ENCODE data around the gene POLA1. TPM values are rescaled to one million over a fixed set of nuclear protein-coding genes. Genes with fewer than 3 reads are reported as not detected.

The POLA1 gene
- total and polyA plus RNA-seq, 2 experiments from 2014 or later, result 4.9 to 19.0 TPM

DNA sequence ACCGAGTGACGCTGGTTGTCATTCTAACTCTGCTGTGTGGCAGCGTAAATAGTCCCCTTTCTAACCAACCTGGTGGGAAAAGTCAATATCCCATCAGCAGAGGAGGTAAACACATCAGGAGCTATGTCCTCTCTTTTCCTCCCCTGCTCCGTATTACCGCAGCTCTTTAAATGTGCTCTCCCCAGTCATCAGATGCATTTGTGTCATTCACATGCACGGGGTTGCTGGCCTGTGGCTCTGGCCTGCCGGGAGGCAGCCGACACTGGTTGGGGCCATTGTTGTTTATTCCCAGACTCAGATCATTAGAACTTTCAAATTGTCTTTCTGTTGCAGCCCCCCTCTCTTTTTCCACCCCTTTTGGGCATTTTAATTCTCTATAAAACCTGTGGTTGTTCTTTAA, 300.2 kb downstream of the POLA1 start:
- Histone ChIP-seq H3K4me3 (no peak overlapping the region), H3K4me1 (ENCODE audit: insufficient read depth) (no peaks in the 10 kb centered on the region), H3K27ac (no peak overlapping the region), H3K9me3 (ENCODE audit: low read depth) (no peaks in the 10 kb centered on the region), H2AFZ (no peak overlapping the region), H3K27me3 (no peaks in the 10 kb centered on the region), H3K36me3 (replicated peaks; ENCODE audit: insufficient read depth, low read depth) (no peaks in the 10 kb centered on the region), H3K9me2 (replicated peaks; ENCODE audit: insufficient read depth) (no peaks in the 10 kb centered on the region), H3K79me2 (no peaks in the 10 kb centered on the region), H3K4me2 (no peak overlapping the region), H4K20me1 (ENCODE audit: insufficient read depth, poor library complexity, severe bottlenecking) (no peaks in the 10 kb centered on the region)
- 61% methylated on average over 8 of the region's 8 CpGs for WGBS (ENCODE audit: low lambda C conversion rate, missing lambda C conversion rate)
- no peak for DNase-seq (ENCODE audit: low spot score)
- TF ChIP-seq, protein P1, sequence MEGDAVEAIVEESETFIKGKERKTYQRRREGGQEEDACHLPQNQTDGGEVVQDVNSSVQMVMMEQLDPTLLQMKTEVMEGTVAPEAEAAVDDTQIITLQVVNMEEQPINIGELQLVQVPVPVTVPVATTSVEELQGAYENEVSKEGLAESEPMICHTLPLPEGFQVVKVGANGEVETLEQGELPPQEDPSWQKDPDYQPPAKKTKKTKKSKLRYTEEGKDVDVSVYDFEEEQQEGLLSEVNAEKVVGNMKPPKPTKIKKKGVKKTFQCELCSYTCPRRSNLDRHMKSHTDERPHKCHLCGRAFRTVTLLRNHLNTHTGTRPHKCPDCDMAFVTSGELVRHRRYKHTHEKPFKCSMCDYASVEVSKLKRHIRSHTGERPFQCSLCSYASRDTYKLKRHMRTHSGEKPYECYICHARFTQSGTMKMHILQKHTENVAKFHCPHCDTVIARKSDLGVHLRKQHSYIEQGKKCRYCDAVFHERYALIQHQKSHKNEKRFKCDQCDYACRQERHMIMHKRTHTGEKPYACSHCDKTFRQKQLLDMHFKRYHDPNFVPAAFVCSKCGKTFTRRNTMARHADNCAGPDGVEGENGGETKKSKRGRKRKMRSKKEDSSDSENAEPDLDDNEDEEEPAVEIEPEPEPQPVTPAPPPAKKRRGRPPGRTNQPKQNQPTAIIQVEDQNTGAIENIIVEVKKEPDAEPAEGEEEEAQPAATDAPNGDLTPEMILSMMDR (IDR thresholded peaks at IDR 0.05; ENCODE audit: poor library complexity), result no peak
- no peak for TF ChIP-seq EZH2phosphoT487 (IDR thresholded peaks at IDR 0.05; ENCODE audit: low read depth, severe bottlenecking, unreplicated experiment)
- TF ChIP-seq EZH2 (IDR thresholded peaks at IDR 0.05; ENCODE audit: borderline replicate concordance), result no peak

DNA sequence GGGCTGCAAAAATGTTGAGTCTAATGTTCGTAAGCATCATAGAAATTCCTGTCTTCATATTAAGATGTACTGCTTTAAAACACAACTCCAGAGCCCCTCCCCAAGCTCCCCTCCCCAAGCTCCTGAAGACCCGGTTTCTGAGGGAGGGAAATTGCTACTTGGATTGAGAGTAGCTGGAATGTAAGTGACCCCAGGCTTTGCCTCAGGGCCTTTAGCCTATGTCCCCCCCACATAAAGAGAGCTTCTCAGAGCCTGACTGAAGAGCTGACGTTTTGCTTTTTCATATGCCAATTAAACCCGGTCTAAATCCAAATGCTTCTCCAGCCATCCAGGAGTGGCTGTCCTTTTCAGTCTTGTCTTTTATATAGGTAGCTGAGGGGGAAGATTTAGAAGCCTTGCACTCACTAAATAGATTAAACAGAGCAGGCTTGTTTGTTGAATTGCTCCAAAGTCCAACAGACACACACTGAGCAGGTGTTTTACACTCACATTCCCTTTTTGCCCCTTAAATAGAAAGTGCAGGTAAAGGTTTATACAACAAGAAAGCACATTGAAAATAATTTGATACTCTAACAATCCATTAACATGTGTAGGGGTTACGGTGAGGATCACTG, 302.5 kb downstream of the POLA1 start:
- WGBS (ENCODE audit: low lambda C conversion rate, missing lambda C conversion rate), result 65% methylated on average over 5 of the region's 5 CpGs
- H3K36me3 ChIP-seq (replicated peaks; ENCODE audit: insufficient read depth, low read depth), result no peaks in the 10 kb centered on the region
- DNase-seq (ENCODE audit: low spot score), result no peak
- TF ChIP-seq, protein P1 (IDR thresholded peaks at IDR 0.05; ENCODE audit: poor library complexity), result no peak
- TF ChIP-seq EZH2 (IDR thresholded peaks at IDR 0.05; ENCODE audit: borderline replicate concordance), result no peak
- TF ChIP-seq EZH2phosphoT487 (IDR thresholded peaks at IDR 0.05; ENCODE audit: low read depth, severe bottlenecking, unreplicated experiment), result no peak
- H2AFZ ChIP-seq, result no peak overlapping the region
- H3K9me3 ChIP-seq (ENCODE audit: low read depth), result no peaks in the 10 kb centered on the region
- H3K27me3 ChIP-seq, result peaks cover 18% of the 10 kb centered on the region
- no peak overlapping the region for H3K4me3 ChIP-seq
- H4K20me1 ChIP-seq (ENCODE audit: insufficient read depth, poor library complexity, severe bottlenecking), result no peaks in the 10 kb centered on the region
- no peaks in the 10 kb centered on the region for H3K9me2 ChIP-seq (replicated peaks; ENCODE audit: insufficient read depth)
- H3K79me2 ChIP-seq, result no peaks in the 10 kb centered on the region
- H3K27ac ChIP-seq, result no peak overlapping the region
- no peaks in the 10 kb centered on the region for H3K4me1 ChIP-seq (ENCODE audit: insufficient read depth)
- H3K4me2 ChIP-seq, result peak overlapping the region; percentile 25

GRCh38 chrX:24999511-24999910, 305.8 kb downstream of the POLA1 start:
- no peaks in the 10 kb centered on the region for H4K20me1 ChIP-seq (ENCODE audit: insufficient read depth, poor library complexity, severe bottlenecking)
- H3K9me2 ChIP-seq (replicated peaks; ENCODE audit: insufficient read depth), result no peaks in the 10 kb centered on the region
- TF ChIP-seq EZH2 (IDR thresholded peaks at IDR 0.05; ENCODE audit: borderline replicate concordance) (no peak), EZH2phosphoT487 (IDR thresholded peaks at IDR 0.05; ENCODE audit: low read depth, severe bottlenecking, unreplicated experiment) (no peak)
- TF ChIP-seq, protein P1 (IDR thresholded peaks at IDR 0.05; ENCODE audit: poor library complexity), result no peak
- H3K4me3 ChIP-seq, result no peak overlapping the region
- H3K9me3 ChIP-seq (ENCODE audit: low read depth), result no peaks in the 10 kb centered on the region
- H2AFZ ChIP-seq, result no peak overlapping the region
- H3K27ac ChIP-seq, result no peak overlapping the region
- peaks cover 16% of the 10 kb centered on the region for H3K4me1 ChIP-seq (ENCODE audit: insufficient read depth)
- H3K79me2 ChIP-seq, result no peaks in the 10 kb centered on the region
- peaks cover 50% of the 10 kb centered on the region for H3K27me3 ChIP-seq
- no peak overlapping the region for H3K4me2 ChIP-seq
- 78% methylated on average over 8 of the region's 8 CpGs for WGBS (ENCODE audit: low lambda C conversion rate, missing lambda C conversion rate)
- H3K36me3 ChIP-seq (replicated peaks; ENCODE audit: insufficient read depth, low read depth), result no peaks in the 10 kb centered on the region
- DNase-seq (ENCODE audit: low spot score), result no peak

Measured in hepatocyte (in vitro differentiated cells).